DND-41 (cell line): ENCODE measurements around the gene TMBIM4.

ENCODE experiments used
- CTCF ChIP-seq: IDR thresholded peaks from 2 replicates; pipeline ENCODE4 v1.5.1; 2012; ENCODE audit warnings: borderline replicate concordance, low read length, moderate library complexity, mild to moderate bottlenecking; ENCODE audit not compliant: poor library complexity, severe bottlenecking; ENCODE audit errors: extremely low read depth
- EZH2 ChIP-seq: IDR thresholded peaks from 3 replicates; pipeline ENCODE4 v1.6.1; 2012; ENCODE audit warnings: borderline replicate concordance, low read depth, mild to moderate bottlenecking, moderate library complexity, low read length, inconsistent platforms; ENCODE audit not compliant: severe bottlenecking

GRCh38 chr12:66206141-66206540 lies 36.3 kb upstream of the TMBIM4 start:
- no peak for TF ChIP-seq CTCF
- no peak for TF ChIP-seq EZH2
